Activated CD4-positive, alpha-beta T cell treated with anti-CD3 and anti-CD28 coated beads, Interleukin-2, amount 50 U/mL, for 16 hours (primary cell): ENCODE measurements around the gene SIDT1.

Experiments used
- DNase-seq: peaks from one replicate; pipeline ENCODE4 v3.0.0-alpha.2; 2020

The SIDT1 gene

GRCh38 chr3:113546414-113546893 is 14.1 kb downstream of the SIDT1 start:
- DNase-seq: no peak

GRCh38 chr3:113548501-113548900 is 16.1 kb downstream of the SIDT1 start:
- DNase-seq: no peak

GRCh38 chr3:113551820-113552219 is 19.5 kb downstream of the SIDT1 start:
- DNase-seq: no peak

- no peak for DNase-seq
Observed at GRCh38 chr3:113552851-113553250, 20.5 kb downstream of the SIDT1 start.

- no peak for DNase-seq
Observed at GRCh38 chr3:113555138-113555537, 22.8 kb downstream of the SIDT1 start.

GRCh38 chr3:113556316-113556945 is 24.1 kb downstream of the SIDT1 start:
- no peak for DNase-seq

GRCh38 chr3:113556946-113557335 is 24.6 kb downstream of the SIDT1 start:
- no peak for DNase-seq

GRCh38 chr3:113557374-113557773 is 25.0 kb downstream of the SIDT1 start:
- DNase-seq: no peak

GRCh38 chr3:113559009-113559408 is 26.7 kb downstream of the SIDT1 start:
- no peak for DNase-seq

- no peak for DNase-seq
Observed at GRCh38 chr3:113560271-113560670, 27.9 kb downstream of the SIDT1 start.

- DNase-seq: no peak
Observed at GRCh38 chr3:113560831-113561623, 28.7 kb downstream of the SIDT1 start.

GRCh38 chr3:113565555-113565954 is 33.2 kb downstream of the SIDT1 start:
- DNase-seq: no peak

GRCh38 chr3:113570158-113570557 is 37.8 kb downstream of the SIDT1 start:
- no peak for DNase-seq

GRCh38 chr3:113571360-113571759 is 39.0 kb downstream of the SIDT1 start:
- no peak for DNase-seq

GRCh38 chr3:113573728-113574127 is 41.4 kb downstream of the SIDT1 start:
- DNase-seq: no peak

- no peak for DNase-seq
Observed at GRCh38 chr3:113574213-113574612, 41.9 kb downstream of the SIDT1 start.

- no peak for DNase-seq
Observed at GRCh38 chr3:113575206-113575605, 42.9 kb downstream of the SIDT1 start.

- no peak for DNase-seq
Observed at GRCh38 chr3:113585228-113585627, 52.9 kb downstream of the SIDT1 start.

- DNase-seq: no peak
Observed at GRCh38 chr3:113585720-113586119, 53.4 kb downstream of the SIDT1 start.

- DNase-seq: no peak
Observed at GRCh38 chr3:113588806-113589205, 56.5 kb downstream of the SIDT1 start.

GRCh38 chr3:113589971-113590370 is 57.6 kb downstream of the SIDT1 start:
- DNase-seq: no peak

- DNase-seq: no peak
Observed at GRCh38 chr3:113590983-113591382, 58.6 kb downstream of the SIDT1 start.

- DNase-seq: no peak
Observed at GRCh38 chr3:113594066-113594465, 61.7 kb downstream of the SIDT1 start.

GRCh38 chr3:113597596-113598354 is 65.4 kb downstream of the SIDT1 start:
- DNase-seq: no peak
